Heart left ventricle (tissue), 16 donors: ENCODE results near the gene NPBWR2. TPM values are rescaled to one million over a fixed set of nuclear protein-coding genes. Genes with fewer than 3 reads are reported as not detected.

Source experiments
- ATAC-seq, 4 donors: fragments of 200-7000 bp; cut with Tn5 transposase; one replicate each; pipeline ENCODE4 v1.9.1; 2020 to 2022; ENCODE audit warnings: moderate library complexity in 4 of 4, mild to moderate bottlenecking in 3 of 4, moderate number of reproducible peaks in 1 of 4
- DNase-seq, 5 donors: peaks; one replicate each; pipeline ENCODE4 v3.0.0-alpha.2; 2020
- H3K27ac ChIP-seq, 12 donors: fragments of 200-600 bp; sonication (generic) in 4 of 12; one replicate each; pipeline versions ENCODE4 v1.5.0 to v1.8.0; 2016 to 2022; ENCODE audit warnings: mild to moderate bottlenecking in 2 of 12
- H3K27me3 ChIP-seq, 9 donors: fragments of 200-600 bp; sonication (generic) in 2 of 9; one replicate each; pipeline versions ENCODE4 v1.5.1 to v1.8.0; 2016 to 2022; ENCODE audit warnings: mild to moderate bottlenecking in 3 of 9
- H3K36me3 ChIP-seq, 9 donors: fragments of 200-600 bp; sonication (generic) in 2 of 9; one replicate each; pipeline versions ENCODE4 v1.5.0 to v1.8.0; 2018 to 2022; ENCODE audit warnings: mild to moderate bottlenecking in 2 of 9
- H3K4me1 ChIP-seq, 12 donors: fragments of 200-600 bp; sonication (generic) in 4 of 12; one replicate each; pipeline versions ENCODE4 v1.5.0 to v1.8.0; 2016 to 2022; ENCODE audit warnings: mild to moderate bottlenecking in 3 of 12
- H3K4me3 ChIP-seq, 12 donors: fragments of 200-600 bp; sonication (generic) in 4 of 12; one replicate each; pipeline versions ENCODE4 v1.5.0 to v1.8.0; 2017 to 2022; ENCODE audit warnings: mild to moderate bottlenecking in 9 of 12, moderate library complexity in 4 of 12
- H3K9me3 ChIP-seq, 12 donors: fragments of 200-600 bp; sonication (generic) in 4 of 12; one replicate each; pipeline versions ENCODE4 v1.5.0 to v1.8.0; 2016 to 2022; ENCODE audit warnings: mild to moderate bottlenecking in 1 of 12
- CTCF ChIP-seq, 12 donors: fragments of 200-600 bp; sonication (generic) in 4 of 12; IDR thresholded peaks; one replicate each; pipeline versions ENCODE4 v1.5.0 to v1.8.0; 2018 to 2022; ENCODE audit warnings: antibody characterized with exemption in 12 of 12, mild to moderate bottlenecking in 5 of 12
- POLR2A ChIP-seq, 2 donors: fragments of 450-650 bp; IDR thresholded peaks; one replicate each; pipeline ENCODE4 v1.6.1; 2017; ENCODE audit warnings: antibody characterized with exemption in 2 of 2, mild to moderate bottlenecking in 2 of 2, moderate library complexity in 2 of 2
- WGBS, 4 donors: extraction: QIAGEN DNeasy Blood & Tissue Kit in 2 of 4; methylation state at CpG; one replicate each; pipeline versions ENCODE4 v1.1.5 to v1.1.7; 2013 to 2018; 5-methylcytosine and 5-hydroxymethylcytosine counted together
- intact Hi-C, 10 donors: fragments of 100-400 bp; cut with DNase I; formaldehyde crosslinking; loops; one replicate each; pipeline versions ENCODE4 v1.11.1 to v1.14.2; 2022
- polyA plus RNA-seq, 2 donors: library from polyadenylated mRNA; stranded (reverse); fragments of 200-250 nt; gene quantifications; one replicate each; pipeline ENCODE4 v1.2.3, GENCODE V29; 2013
- total RNA-seq, 9 donors: library from RNA; depleted of rRNA in 2 of 9; stranded (reverse); fragments of >200 nt in 2 of 9; fragmentation: NEBNext Ultra II Directional in 3 of 9; extraction: Animal tissue kit (Norgen Biotek cat#: 25700) in 3 of 9; gene quantifications; one replicate each; pipeline versions ENCODE4 v1.1.0 to v1.2.4, GENCODE V29; 2016 to 2023
- donor health status: ischemic (EF 13 %, LVEDD 7.1; RV severe dilation, severe dysfunction).
- donor health status: healthy with polysubstance abuse.
- donor health status: DM: no; HTN: yes; CAD: no.
- donor health status: DM: no; HTN: no; CAD: no.
- donor health status: ischemic (EF 25% LVEDD 6.9; RV normal size, moderate dysfunction).
- donor health status: ischemic (EF 25% LVEDD 5.7; RV mildly dilated, moderate dysfunction).
- donor health status: healthy.
- donor health status: DM: yes; HTN: yes; CAD: no.
- donor health status: ischemic (EF 35%, LVEDD 5.7; RV mildly dilated, moderate dysfunction).
- donor health status: nonischemic (EF 11% LVEDD 7.7; RV severe dilation, severe dysfunction).
- donor health status: DM: yes; HTN: yes; CAD: no.
- donor health status: PGD.
- donor health status: ischemic (EF 29% LVEDD 5.4; RV normal size, mild dysfunction).
- donor health status: nonischemic (EF 23%, LVEDD 6.1; RV moderate dilation, normal function).

NPBWR2 gene
- total and polyA plus RNA-seq, 11 donors = not detected

- TF ChIP-seq CTCF (IDR thresholded peaks at IDR 0.05) (no peak), POLR2A (IDR thresholded peaks at IDR 0.05) (no peak)
- Histone ChIP-seq H3K27ac (no peak overlapping the region), H3K27me3 (no peaks in the 10 kb centered on the region), H3K9me3 (no peaks in the 10 kb centered on the region), H3K4me3 (no peak overlapping the region), H3K36me3 (peaks cover 0 to 43% (median 20%) of the 10 kb centered on the region in 9 donors), H3K4me1 (peaks cover 0 to 11% (median 0%) of the 10 kb centered on the region in 12 donors)
- intact Hi-C loops = no loop called here
- DNase-seq = no peak
- ATAC-seq = no peak
- WGBS, 4 donors = 72 to 87% (median 83%) methylated on average over 5 to 14 of the region's 14 CpGs
Measured at GRCh38 chr20:64072498-64073063, 34.8 kb downstream of the NPBWR2 start.

- Histone ChIP-seq H3K4me3 (no peak overlapping the region), H3K9me3 (no peaks in the 10 kb centered on the region), H3K4me1 (peaks cover 0 to 10% (median 0%) of the 10 kb centered on the region in 12 donors), H3K27me3 (no peaks in the 10 kb centered on the region), H3K36me3 (peaks cover 0 to 43% (median 20%) of the 10 kb centered on the region in 9 donors), H3K27ac (no peak overlapping the region)
- no peak for TF ChIP-seq CTCF (IDR thresholded peaks at IDR 0.05)
- TF ChIP-seq POLR2A (IDR thresholded peaks at IDR 0.05) = no peak
- ATAC-seq (no peak), DNase-seq (no peak)
- whole genome bisulfite sequencing, 4 donors = 88 to 92% (median 90%) methylated on average over 28 to 30 of the region's 30 CpGs
- intact Hi-C loops = no loop called here
Measured at GRCh38 chr20:64071341-64072332, 35.7 kb downstream of the NPBWR2 start.

- WGBS, 4 donors = 89 to 95% (median 94%) methylated on average over 21 to 31 of the region's 31 CpGs
- H3K27ac ChIP-seq = no peak overlapping the region
- H3K36me3 ChIP-seq = peaks cover 0 to 33% (median 20%) of the 10 kb centered on the region in 9 donors
- H3K4me3 ChIP-seq = no peak overlapping the region
- no peaks in the 10 kb centered on the region for H3K27me3 ChIP-seq
- ATAC-seq = no peak
- TF ChIP-seq POLR2A (IDR thresholded peaks at IDR 0.05) (no peak), CTCF (IDR thresholded peaks at IDR 0.05) (no peak)
- intact Hi-C loops = no loop called here
- H3K9me3 ChIP-seq = no peaks in the 10 kb centered on the region
- peaks cover 0 to 15% (median 0%) of the 10 kb centered on the region in 12 donors for H3K4me1 ChIP-seq
- DNase-seq = no peak
Measured at GRCh38 chr20:64070244-64070993, 36.9 kb downstream of the NPBWR2 start.
